AG09309 (cell line): Measurements from ENCODE around the gene CNOT1.

Source experiments
- DNase-seq: peaks from one replicate; pipeline ENCODE4 v3.0.0-alpha.2; 2010; ENCODE audit warnings: low read depth
- H3K4me3 ChIP-seq: 2 replicates; pipeline ENCODE4 v1.5.1; 2011; ENCODE audit warnings: mild to moderate bottlenecking, low read depth, low read length, moderate library complexity; ENCODE audit not compliant: control insufficient read depth
- CTCF ChIP-seq: IDR thresholded peaks from 2 replicates; pipeline ENCODE4 v1.5.1; 2011; ENCODE audit warnings: mild to moderate bottlenecking, low read depth, low read length, inconsistent platforms; ENCODE audit not compliant: insufficient read depth, control insufficient read depth; ENCODE audit errors: missing control alignments

Gene CNOT1

GRCh38 chr16:58608601-58609136, 21.0 kb downstream of the CNOT1 start:
- no peak for DNase-seq
- H3K4me3 ChIP-seq = no peak overlapping the region
- no peak for TF ChIP-seq CTCF

GRCh38 chr16:58605562-58605961, 24.1 kb downstream of the CNOT1 start:
- H3K4me3 ChIP-seq = no peak overlapping the region
- TF ChIP-seq CTCF = no peak
- DNase-seq = no peak

GRCh38 chr16:58591083-58591482, 38.5 kb downstream of the CNOT1 start:
- DNase-seq = no peak
- no peak overlapping the region for H3K4me3 ChIP-seq
- no peak for TF ChIP-seq CTCF

- no peak overlapping the region for H3K4me3 ChIP-seq
- TF ChIP-seq CTCF = no peak
- peak; percentile 34 for DNase-seq
These were observed 40.2 kb downstream of the CNOT1 start for GRCh38 chr16:58589326-58589905.

GRCh38 chr16:58588406-58588805, 41.2 kb downstream of the CNOT1 start:
- TF ChIP-seq CTCF = no peak
- no peak for DNase-seq
- H3K4me3 ChIP-seq = no peak overlapping the region

- DNase-seq = no peak
- H3K4me3 ChIP-seq = no peak overlapping the region
- TF ChIP-seq CTCF = no peak
These were observed 43.1 kb downstream of the CNOT1 start for GRCh38 chr16:58586340-58587030.
